IPS DF 6.9 (cell line): Measurements from ENCODE around the gene ELK4.

Source experiments
- DNase-seq: peaks from one replicate; pipeline ENCODE4 v3.0.0-alpha.2; 2013; ENCODE audit warnings: low read depth, low spot score
- H3K27ac ChIP-seq: one replicate; pipeline ENCODE4 v1.5.1; 2013; ENCODE audit warnings: low read length, control low read depth
- H3K27me3 ChIP-seq: 2 replicates; pipeline ENCODE4 v1.6.1; 2013; ENCODE audit warnings: mild to moderate bottlenecking, low read length; ENCODE audit not compliant: control insufficient read depth, insufficient read depth
- H3K36me3 ChIP-seq: 2 replicates; pipeline ENCODE4 v1.6.1; 2013; ENCODE audit warnings: low read length; ENCODE audit not compliant: control insufficient read depth, insufficient read depth
- H3K4me1 ChIP-seq: 2 replicates; pipeline ENCODE4 v1.6.1; 2013; ENCODE audit warnings: low read length; ENCODE audit not compliant: control insufficient read depth, insufficient read depth
- H3K4me3 ChIP-seq: 2 replicates; pipeline ENCODE4 v1.5.1; 2013; ENCODE audit warnings: mild to moderate bottlenecking, low read length
- H3K9me3 ChIP-seq: 2 replicates; pipeline ENCODE4 v1.6.1; 2013; ENCODE audit warnings: low read length, inconsistent platforms; ENCODE audit not compliant: control insufficient read depth, insufficient read depth
- WGBS: extraction: QIAGEN DNeasy Blood & Tissue Kit; methylation state at CpG from one replicate; pipeline ENCODE4 v1.1.7; 2013; ENCODE audit warnings: mixed read lengths, missing lambda C conversion rate; ENCODE audit not compliant: insufficient read length, insufficient coverage; 5-methylcytosine and 5-hydroxymethylcytosine counted together

ELK4 gene

GRCh38 chr1:205610901-205611466 is 20.8 kb downstream of the ELK4 start:
- Histone ChIP-seq H3K4me1 (no peaks in the 10 kb centered on the region), H3K9me3 (no peaks in the 10 kb centered on the region), H3K27ac (no peak overlapping the region), H3K36me3 (no peaks in the 10 kb centered on the region), H3K27me3 (no peaks in the 10 kb centered on the region), H3K4me3 (no peak overlapping the region)
- no peak for DNase-seq
- 100% methylated on average over 1 of the region's 3 CpGs for WGBS

DNA sequence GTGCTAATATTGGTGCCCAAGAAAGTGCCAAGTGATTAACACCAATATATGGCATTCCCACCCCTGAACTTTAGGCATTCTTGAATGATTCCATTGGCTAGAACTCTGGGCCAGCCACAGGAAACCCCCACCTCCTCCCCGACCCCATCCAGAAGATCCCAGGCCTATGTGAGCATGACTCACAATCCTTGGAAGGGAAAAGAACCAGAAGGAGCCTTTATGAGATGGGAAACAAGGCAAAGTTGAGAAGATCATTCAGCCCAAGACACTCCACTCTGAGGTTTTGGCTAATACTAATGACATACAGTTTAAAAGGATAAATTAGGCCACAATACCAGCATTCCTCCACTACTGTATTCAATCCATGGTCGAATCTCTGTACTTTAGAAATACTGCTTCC is 21.8 kb downstream of the ELK4 start:
- WGBS: no CpG with 5 or more reads among the region's 2 CpGs
- Histone ChIP-seq H3K27me3 (no peaks in the 10 kb centered on the region), H3K4me1 (no peaks in the 10 kb centered on the region), H3K4me3 (no peak overlapping the region), H3K27ac (no peak overlapping the region), H3K9me3 (no peaks in the 10 kb centered on the region), H3K36me3 (no peaks in the 10 kb centered on the region)
- no peak for DNase-seq

DNA sequence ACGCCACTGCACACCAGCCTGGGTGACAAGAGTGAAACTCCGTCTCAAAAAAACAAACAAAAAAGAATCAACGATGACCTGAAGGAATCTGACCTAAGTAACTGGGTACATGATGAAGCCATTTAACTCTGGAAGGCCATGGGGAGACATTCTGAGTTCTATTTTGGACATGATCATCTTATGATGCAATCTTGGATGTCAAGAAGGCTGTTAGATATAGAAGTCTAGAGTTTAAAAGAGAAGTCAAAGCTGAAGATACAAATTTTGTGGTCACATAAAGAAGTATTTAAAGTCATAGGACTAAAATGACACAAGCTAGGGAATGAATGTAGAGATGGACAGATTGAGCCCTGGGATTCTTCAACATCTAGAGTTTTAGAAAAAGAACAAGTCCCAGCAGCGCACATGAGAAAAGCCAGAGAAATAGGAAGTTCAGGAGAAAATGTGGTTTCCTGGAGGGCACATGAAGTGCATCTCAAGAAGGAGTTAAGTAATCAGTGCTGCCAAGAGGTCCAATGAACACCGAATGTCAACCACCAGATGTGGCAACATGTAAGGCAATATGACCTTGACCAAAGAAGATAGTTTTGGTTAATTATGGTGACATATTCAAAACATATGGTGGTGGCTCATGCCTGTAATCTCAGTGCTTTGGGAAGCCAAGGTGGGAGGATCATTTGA is 26.8 kb downstream of the ELK4 start:
- Histone ChIP-seq H3K4me1 (no peaks in the 10 kb centered on the region), H3K36me3 (0 out of 2 replicates have a peak, but pooled peaks cover 2% of the 10 kb centered on the region), H3K4me3 (no peak overlapping the region), H3K27me3 (no peaks in the 10 kb centered on the region), H3K9me3 (no peaks in the 10 kb centered on the region), H3K27ac (no peak overlapping the region)
- DNase-seq: no peak
- WGBS: no CpG with 5 or more reads among the region's 5 CpGs

- Histone ChIP-seq H3K27ac (no peak overlapping the region), H3K27me3 (no peaks in the 10 kb centered on the region), H3K4me1 (no peaks in the 10 kb centered on the region), H3K4me3 (no peak overlapping the region), H3K36me3 (0 out of 2 replicates have a peak, but pooled peaks cover 2% of the 10 kb centered on the region), H3K9me3 (no peaks in the 10 kb centered on the region)
- DNase-seq: no peak
- WGBS: no CpG with 5 or more reads among the region's 5 CpGs
Observed at GRCh38 chr1:205604059-205604458, 27.8 kb downstream of the ELK4 start.

DNA sequence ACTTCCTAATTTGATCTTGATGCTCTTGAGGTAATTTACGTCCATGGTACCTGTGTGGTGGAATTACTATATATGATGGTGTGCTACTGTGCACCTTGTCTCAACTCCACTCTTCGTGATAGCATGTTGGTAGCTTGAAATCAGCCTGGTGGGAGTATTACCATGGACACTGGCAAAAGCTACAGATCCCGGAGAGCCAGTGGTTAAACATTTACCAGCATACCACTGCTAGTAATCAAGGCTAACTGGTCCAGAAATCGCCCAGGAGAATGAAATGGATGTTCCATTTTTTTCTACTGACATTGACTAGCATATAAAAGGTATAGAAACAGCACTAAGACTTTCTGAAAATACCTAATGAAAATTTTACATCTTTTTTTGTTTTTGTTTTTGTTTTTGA is 30.6 kb downstream of the ELK4 start:
- Histone ChIP-seq H3K4me1 (no peaks in the 10 kb centered on the region), H3K27ac (no peak overlapping the region), H3K4me3 (no peak overlapping the region), H3K27me3 (no peaks in the 10 kb centered on the region), H3K36me3 (0 out of 2 replicates have a peak, but pooled peaks cover 2% of the 10 kb centered on the region), H3K9me3 (no peaks in the 10 kb centered on the region)
- no peak for DNase-seq
- no CpG with 5 or more reads among the region's 4 CpGs for WGBS

GRCh38 chr1:205600085-205600484 is 31.7 kb downstream of the ELK4 start:
- no peaks in the 10 kb centered on the region for H3K4me1 ChIP-seq
- no peak for DNase-seq
- H3K27ac ChIP-seq: no peak overlapping the region
- no peaks in the 10 kb centered on the region for H3K9me3 ChIP-seq
- WGBS: no CpG with 5 or more reads among the region's 1 CpG
- H3K36me3 ChIP-seq: 0 out of 2 replicates have a peak, but pooled peaks cover 2% of the 10 kb centered on the region
- H3K27me3 ChIP-seq: no peaks in the 10 kb centered on the region
- H3K4me3 ChIP-seq: no peak overlapping the region

DNA sequence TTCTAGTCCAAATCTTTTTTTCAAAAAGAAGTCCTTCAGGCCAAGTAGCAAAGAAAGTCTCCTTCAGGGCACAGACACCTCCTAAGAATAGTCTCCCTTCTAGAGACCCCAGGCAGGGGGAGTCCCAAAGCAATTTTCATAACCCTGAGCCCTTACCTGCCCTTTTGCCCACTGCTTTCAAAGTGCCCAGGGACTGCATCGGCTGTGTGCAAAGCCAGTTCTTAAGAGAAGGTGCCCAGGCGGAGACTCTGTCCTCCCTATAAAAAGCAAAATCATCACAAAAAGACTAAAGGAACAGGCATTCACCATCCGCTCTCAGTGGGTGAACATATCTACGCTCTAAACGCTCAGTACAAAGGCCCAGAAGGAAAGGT is 32.2 kb downstream of the ELK4 start:
- Histone ChIP-seq H3K9me3 (no peaks in the 10 kb centered on the region), H3K27me3 (no peaks in the 10 kb centered on the region), H3K36me3 (0 out of 2 replicates have a peak, but pooled peaks cover 2% of the 10 kb centered on the region), H3K4me1 (no peaks in the 10 kb centered on the region), H3K4me3 (no peak overlapping the region), H3K27ac (no peak overlapping the region)
- no CpG with 5 or more reads among the region's 5 CpGs for WGBS
- no peak for DNase-seq

GRCh38 chr1:205598841-205599668 is 32.8 kb downstream of the ELK4 start:
- Histone ChIP-seq H3K27ac (no peak overlapping the region), H3K36me3 (0 out of 2 replicates have a peak, but pooled peaks cover 2% of the 10 kb centered on the region), H3K4me1 (no peaks in the 10 kb centered on the region), H3K4me3 (no peak overlapping the region), H3K27me3 (no peaks in the 10 kb centered on the region), H3K9me3 (no peaks in the 10 kb centered on the region)
- DNase-seq: no peak
- WGBS: no CpG with 5 or more reads among the region's 18 CpGs

DNA sequence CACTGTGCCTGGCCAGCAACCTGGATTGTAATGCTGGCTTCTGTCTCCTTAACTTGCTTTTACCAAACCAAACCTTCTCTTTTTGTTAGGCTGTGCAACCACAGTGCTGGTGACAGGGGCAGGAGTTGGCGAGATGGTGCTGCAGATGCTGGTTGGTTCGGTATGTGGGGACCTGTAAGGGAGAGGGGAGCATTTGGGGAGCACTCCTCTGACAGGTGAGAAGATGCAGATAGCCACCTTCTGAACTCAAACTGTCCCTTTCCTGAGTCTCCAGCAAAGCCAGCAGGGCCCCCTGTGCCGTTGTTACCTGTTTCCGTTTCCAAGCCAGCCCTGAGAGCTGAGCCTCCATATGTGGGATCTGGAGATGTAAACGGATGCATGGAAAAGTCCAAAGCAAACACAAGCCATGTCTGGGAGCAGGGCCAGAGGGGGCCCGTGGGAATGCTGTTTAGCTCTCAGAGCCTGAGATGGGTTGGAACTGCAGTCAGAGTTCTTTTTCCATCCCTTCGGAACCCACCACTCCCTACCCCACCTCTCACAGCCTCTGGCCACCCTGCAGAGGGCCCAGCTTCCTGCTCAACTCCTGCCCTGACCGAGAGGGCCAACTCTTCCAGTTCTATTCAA is 34.0 kb downstream of the ELK4 start:
- no peaks in the 10 kb centered on the region for H3K36me3 ChIP-seq
- DNase-seq: no peak
- no peak overlapping the region for H3K4me3 ChIP-seq
- H3K27ac ChIP-seq: no peak overlapping the region
- H3K4me1 ChIP-seq: no peaks in the 10 kb centered on the region
- H3K9me3 ChIP-seq: no peaks in the 10 kb centered on the region
- H3K27me3 ChIP-seq: no peaks in the 10 kb centered on the region
- no CpG with 5 or more reads among the region's 8 CpGs for WGBS

GRCh38 chr1:205596876-205597275 is 34.9 kb downstream of the ELK4 start:
- no peaks in the 10 kb centered on the region for H3K27me3 ChIP-seq
- DNase-seq: no peak
- no peaks in the 10 kb centered on the region for H3K9me3 ChIP-seq
- no peaks in the 10 kb centered on the region for H3K4me1 ChIP-seq
- no peak overlapping the region for H3K4me3 ChIP-seq
- H3K36me3 ChIP-seq: no peaks in the 10 kb centered on the region
- no CpG with 5 or more reads among the region's 3 CpGs for WGBS
- no peak overlapping the region for H3K27ac ChIP-seq
